HG02885 (cell line): Measurements from ENCODE around the gene GARIN1A.
A peak's percentile ranks its signal among the peaks of the same experiment; 100 is the strongest.
"Not testable (repeated sequence)": the region's sequence is repeated elsewhere in the genome, so short reads cannot be mapped to it uniquely, and the experiment has no call there.

Experiments used
- ATAC-seq: cut with Tn5 transposase; IDR thresholded peaks from one replicate; pipeline ENCODE4 v1.9.1; 2021; ENCODE audit warnings: mild to moderate bottlenecking; ENCODE audit not compliant: unreplicated experiment, poor library complexity

The GARIN1A gene

DNA sequence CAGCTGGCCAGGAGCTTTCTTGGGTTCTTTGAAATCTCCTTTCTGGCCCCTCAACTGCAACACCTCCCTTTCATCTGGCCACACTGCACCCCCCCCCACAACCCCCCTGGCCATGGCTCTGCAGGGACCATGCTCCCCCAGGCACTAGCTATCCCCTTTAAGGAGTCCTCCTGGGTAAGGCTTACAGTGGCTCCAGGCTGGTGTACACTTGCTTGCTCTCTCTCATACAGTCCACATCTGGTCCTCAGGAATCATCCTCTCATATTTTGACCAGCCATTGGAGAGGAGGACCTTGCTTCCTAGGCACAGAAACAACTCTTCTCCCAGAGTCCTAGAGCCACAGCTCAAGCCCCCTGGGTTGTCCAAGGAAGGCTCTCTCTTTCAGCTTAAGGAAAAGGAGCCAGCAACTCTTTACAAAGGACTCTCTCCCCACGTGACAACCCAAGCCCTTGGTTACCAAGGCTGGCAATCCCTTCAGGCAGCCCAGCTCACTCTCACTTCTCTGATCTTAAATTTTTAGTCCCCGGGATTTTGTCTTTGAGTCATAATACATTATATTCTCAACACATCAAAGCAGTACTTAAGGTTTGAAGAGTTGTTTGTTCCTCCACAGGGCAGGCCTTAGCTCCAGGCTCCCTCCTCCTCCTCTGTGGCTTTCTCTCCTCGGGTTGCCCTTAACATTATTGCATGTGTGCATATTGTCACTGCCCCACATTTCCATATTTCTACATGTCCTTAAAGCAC is 9.9 kb downstream of the GARIN1A start:
- no peak for ATAC-seq

DNA sequence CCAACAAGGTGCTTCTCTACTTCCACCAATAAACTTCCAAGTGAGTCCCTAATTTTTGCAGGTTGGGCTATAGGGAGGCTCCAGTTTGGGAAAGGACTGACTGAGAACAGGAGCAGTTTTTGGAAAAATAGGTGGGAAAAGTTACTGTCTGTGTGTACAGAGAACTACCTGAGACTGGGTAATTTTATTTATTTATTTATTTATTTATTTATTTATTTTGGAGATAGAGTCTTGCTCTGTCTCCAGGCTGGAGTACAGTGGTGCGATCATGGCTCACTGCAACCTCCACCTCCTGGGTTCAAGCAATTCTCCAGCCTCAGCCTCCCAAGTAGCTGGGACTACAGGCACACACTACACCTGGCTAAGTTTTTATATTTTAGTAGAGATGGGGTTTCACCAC is 11.2 kb downstream of the GARIN1A start:
- ATAC-seq: not testable (repeated sequence)

DNA sequence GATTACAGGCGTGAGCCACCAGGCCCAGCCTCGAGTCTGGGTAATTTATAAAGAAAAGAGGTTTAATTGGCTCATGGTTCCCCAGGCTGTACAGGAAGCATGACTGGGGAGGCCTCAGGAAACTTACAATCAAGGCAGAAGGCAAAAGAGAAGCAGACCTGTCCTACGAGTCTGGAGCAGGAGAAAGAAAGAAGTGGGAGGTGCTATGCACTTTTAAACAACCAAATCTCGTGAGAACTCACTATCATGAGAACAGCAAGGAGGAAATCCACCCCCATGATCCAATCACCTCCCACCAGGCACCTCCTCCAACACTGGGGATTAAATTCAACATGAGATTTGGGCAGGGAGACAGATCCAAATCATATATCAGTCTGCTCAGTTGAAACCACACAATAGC is 11.6 kb downstream of the GARIN1A start:
- ATAC-seq: not testable (repeated sequence)

DNA sequence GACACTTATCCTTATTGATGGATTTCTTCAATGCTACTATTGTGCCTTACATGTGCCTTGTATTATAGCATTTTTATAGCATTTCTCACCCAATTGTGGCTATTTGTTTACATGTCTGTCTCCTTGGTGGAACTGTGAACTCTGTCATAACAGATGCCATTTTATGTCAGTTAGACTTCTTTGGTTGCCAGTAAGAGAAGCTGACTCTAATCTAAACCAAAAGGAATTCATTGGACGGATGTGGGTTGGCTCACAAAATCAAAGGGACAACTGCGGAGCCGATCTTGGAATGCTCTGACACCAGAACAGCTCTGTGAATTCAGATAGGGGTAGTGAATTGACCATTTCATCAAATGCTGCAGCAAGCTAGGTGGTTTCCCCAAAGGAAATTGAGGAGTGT is 15.0 kb downstream of the GARIN1A start:
- no peak for ATAC-seq

DNA sequence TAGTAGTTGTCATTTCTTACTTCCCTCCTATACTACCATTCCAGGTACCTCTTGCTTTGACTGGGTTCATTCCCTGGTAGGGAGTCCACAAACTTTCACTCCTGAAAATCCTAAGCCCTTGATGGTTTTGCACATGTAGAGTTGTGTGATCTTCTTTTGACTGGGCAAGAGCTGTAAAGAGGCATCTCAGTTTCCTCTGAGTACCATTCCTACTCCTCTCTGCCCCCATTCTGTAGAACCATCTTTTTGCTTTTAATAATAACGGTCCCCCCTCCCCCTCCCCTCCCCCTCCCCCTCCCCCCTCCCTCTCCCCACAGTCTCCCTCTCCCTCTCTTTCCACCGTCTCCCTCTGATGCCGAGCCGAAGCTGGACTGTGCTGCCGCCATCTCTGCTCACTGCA is 16.4 kb downstream of the GARIN1A start:
- ATAC-seq: no peak

DNA sequence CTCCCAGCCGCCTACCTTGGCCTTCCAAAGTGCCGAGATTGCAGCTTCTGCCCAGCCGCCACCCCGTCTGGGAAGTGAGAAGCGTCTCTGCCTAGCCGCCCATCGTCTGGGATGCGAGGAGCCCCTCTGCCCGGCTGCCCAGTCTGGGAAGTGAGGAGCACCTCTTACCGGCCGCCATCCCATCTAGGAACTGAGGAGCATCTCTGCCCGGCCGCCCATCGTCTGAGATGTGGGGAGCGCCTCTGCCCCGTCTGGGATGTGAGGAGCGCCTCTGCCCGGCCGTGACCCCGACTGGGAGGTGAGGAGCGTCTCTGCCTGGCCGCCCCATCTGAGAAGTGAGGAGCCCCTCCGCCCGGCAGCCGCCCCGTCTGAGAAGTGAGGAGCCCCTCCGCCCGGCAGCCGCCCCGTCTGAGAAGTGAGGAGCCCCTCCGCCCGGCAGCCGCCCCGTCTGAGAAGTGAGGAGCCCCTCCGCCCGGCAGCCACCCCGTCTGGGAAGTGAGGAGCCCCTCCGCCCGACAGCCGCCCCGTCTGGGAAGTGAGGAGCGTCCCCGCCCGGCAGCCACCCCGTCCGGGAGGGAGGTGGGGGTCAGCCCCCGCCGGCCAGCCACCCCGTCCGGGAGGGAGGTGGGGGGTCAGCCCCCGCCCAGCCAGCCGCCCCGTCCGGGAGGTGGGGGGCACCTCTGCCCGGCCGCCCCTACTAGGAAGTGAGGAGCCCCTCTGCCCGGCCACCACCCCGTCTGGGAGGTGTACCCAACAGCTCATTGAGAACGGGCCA is 17.3 kb downstream of the GARIN1A start:
- ATAC-seq: not testable (repeated sequence)

DNA sequence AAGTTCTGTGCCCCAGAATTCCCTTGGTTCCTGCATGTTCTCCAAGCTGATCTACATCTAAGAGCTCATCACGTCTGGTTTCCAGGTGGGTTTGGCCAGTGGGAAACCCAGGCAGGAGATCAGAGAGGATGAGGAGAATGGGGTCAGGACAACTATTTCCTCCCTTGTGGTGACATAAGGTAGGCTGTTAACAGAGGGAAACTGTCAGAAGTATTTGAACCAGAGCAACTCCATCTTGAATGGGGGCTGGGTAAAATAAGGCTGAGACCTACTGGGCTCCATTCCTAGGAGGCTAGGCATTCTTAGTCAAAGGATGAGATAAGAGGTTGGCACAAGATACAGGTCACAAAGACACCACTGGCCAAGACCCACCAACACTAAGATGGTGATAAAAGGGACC is 19.1 kb downstream of the GARIN1A start:
- no peak for ATAC-seq

DNA sequence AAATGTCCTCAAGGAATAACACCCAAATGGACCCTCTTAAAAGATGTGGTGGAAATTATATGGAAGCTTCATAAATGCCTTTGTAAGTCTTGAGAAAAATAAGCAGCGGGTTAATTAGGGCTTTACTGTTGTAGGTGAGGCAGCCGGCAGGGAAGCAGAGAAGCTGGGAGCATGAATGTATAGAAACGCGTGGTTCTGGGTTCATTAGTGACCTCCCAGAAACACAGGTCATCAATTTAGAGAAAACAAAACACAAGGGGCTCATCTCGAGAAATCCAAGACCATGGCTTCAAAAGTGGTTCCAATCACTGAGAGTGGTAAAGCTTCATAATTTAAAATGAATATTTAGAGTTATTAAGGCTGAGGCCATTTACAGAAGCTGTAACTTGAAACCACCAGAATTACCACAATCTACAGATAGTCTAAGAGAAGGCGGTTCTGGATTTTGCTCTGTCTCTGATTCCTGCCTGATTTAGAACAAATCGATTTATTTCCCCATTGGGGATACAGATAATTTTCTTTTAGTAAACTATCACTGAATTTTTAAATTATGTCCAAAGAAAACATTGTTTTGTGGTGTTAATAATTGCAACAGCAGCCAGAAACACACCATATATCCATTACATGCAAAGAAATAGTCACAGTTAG is 20.7 kb downstream of the GARIN1A start:
- no peak for ATAC-seq

DNA sequence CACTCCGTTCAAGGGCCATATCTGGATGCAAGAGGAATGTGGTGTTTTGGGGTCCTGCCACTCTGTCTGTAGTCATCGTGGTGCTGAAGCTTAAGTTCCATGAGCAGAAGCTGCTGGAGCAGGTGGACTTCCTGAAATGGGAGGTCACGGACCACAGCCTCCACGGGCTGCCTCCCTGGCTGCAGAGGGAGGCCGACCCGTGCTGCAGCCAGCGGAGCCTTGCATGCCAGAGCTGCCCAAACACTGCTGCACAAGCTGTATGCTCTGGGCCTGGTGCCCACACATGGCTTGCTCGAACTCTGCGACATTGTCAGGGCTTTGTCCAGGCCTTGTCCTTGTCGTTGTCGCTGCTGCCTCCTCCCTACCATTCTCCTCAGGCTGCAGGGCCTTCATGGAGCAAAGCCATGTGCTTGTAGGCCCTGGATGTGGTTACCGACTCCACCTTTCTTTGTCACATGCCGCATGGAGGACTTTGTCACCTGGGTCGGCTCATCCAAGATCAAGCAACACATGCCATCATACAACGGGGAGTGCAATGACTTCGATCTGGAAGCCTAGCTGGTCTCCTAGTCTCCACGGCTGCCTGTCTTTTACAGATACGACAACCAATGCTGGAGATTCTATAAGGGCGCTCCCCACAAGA is 21.4 kb downstream of the GARIN1A start:
- ATAC-seq: no peak

DNA sequence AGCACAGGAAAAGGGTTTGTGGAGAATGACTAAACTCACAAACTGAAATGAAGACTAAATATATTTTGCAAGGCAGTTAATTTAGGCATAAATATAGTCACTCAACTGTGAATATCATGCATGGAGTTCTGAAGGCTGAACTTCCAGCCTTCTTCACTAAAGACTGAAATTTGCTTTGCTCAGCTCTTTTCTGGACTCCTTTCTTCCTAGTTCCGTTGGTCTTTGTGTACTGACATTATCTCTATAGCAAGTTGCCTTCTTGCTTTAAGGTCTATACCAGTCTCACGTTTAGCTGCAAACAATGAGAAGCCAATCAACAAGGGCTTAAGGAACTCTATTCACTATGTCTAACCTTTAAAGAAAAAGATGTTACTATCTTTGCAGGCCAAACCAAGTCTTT is 22.6 kb downstream of the GARIN1A start:
- no peak for ATAC-seq

DNA sequence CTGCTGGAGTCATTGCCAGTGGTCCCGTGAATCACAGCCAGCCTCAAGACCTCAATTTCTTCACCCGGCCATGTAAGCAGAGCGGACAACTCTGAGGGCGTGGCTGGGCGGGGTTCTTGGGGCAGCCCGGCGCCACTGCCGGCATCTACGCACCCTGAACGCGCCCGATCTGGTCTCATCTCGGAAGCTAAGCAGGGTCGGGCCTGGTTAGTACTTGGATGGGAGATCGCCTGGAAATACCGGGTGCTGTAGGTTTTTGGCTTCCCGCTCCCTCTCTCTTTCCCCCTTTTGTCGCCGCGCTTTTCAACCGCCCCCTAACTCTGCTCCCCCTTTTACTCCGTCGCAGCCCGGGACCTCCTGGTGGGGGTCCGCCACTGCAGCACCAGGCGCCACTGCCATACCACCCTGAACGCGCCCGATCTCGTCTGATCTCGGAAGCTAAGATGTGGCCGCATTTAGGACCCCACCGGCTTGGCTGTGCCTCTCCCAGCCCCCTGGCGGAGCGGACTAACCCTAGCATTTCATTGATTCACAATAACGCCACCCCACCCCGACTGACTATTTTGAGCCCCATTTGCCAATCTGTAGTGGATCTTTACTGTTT is 25.3 kb downstream of the GARIN1A start:
- ATAC-seq: peak; percentile 58

DNA sequence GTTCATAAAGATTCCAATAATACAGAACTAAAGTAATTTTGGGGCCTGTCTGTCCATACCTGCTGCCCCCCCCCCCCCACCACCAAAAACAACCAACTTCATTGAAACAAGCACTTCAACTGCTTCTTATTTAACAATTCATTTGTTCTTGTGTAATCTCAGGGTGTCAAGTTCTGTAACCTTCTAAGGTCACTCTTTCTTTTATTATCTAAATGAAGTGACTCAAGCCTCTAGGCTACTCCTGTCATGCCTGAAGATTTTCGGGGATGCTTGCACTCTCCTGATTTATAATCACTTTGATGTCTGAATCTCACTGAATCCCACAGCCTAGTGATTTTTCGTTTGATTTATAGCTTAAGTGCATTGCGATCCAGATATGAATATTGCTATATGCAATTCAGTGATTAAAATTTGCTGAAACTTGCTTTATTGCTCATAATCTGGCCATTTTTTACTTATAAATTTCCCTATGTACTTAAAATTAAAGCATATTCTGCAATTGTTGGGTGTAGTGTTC is 27.2 kb downstream of the GARIN1A start:
- ATAC-seq: no peak

DNA sequence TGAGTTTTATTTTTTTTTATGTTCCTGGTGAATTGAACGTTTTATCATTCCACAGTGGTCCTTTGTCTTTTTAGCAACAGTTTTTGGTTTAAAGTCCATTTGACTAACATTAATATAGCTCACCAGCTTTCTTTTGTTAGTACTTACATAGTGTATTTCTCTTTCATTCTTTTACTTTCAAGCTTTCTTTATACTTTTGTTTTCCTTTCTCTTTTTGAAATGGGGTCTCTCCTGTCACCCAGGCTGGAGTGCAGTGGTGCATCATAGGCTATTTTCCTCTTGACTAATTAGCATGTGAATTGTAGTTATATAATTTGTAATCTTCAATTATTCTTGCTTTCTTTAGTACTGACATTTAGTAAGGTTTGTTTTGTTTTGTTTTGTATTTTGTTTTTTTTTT is 27.8 kb downstream of the GARIN1A start:
- no peak for ATAC-seq

DNA sequence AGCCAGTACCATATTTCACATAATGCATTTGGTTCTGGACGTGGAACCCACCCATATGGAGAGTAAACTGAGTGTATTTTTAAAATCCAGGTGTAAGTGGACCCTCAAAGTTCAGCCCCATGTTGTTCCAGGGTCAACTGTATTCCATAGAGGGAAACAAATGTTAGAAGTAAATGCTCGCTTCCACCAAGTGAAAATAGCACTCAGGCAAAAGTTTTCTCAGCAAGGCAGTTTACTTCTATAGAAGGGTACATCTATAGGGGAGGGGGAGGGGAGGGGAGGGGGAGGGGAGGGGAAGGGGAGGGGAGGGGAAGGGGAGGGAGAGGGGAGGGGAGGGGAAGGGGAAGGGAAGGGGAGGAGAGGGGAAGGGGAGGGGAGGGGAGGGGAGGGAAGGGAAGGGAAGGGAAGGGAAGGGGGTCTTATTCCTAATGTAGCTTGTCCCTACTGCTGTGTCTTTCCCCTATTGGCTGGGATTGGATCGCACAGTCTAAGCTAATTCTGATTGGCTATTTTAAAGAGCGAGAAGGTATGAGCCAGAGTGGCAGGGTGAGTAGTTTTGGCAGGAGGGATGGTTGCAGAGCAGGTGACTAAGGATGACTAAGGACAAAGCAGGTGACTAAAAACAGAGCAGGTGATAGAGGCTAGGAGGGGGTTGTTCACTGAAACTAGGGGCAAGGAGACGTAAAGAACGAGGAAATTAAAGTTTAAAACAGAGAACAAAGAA is 29.1 kb downstream of the GARIN1A start:
- ATAC-seq: no peak

DNA sequence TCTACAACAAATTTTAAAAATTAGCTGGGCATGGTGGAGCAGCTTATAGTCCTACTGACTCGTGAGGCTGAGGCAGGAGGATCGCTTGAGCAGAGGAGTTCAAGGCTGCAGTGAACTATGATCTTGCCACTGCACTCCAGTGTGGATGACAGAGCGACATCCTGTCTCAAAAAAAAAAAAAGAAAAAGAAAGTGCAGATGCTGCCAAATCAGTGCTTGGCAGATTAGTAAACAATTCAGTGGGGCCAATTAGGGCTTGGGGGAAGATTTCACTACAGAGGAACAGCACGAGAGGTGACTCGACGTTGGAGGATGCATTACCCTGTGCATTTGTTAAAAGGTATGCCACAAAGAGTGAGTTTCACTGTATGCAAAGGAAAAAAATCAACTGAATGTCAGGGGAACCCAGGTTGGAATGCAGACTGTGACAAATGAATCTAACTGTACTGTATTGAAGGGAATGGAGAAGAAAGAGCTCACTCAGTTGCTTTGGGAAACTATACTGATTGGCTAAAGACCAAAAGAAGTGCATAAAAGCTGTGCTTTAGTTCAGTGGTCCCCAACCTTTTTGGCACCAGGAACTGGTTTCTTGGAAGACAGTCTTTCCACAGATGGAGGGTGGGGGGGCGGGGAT is 31.6 kb downstream of the GARIN1A start:
- no peak for ATAC-seq

DNA sequence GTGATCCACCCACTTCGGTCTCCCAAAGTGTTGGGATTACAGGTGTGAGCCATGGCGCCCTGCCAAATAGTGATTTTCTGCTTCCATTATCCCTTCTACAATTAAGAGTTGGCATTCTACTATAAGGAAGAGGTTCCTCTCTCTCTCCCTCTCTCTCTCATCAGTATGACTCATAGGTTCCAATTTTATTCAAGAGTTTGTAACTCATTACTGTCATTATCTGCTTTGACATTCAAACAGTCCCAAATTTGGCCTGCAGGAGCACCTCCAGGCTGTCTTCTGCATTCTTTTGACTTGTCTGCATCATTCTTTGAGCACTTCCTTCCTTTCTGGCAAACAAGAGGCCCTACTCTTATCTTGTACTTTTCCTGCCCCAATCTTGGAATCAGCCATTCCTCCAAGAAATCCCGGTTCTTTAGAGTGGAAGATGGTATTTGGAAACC is 33.8 kb downstream of the GARIN1A start:
- no peak for ATAC-seq

DNA sequence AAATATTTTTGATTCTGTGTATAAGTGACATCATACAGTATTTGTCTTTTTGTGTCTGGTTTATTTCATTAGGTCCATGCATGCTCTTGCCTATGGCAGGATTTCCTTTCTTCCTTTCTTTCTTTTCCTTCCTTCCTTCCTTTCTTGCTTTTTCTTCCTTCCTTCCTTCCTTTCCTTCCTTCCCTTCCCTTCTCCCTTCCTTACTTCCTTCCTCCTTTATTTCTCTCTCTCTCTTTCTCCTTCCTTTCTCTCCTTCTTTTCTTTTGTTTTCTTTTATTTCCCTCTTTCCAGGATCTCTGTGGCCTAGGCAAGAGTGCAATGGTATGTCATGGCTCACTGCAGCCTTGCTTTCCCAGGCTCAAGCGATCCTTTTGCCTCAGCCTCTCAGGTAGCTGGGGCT is 35.7 kb downstream of the GARIN1A start:
- ATAC-seq: no peak

DNA sequence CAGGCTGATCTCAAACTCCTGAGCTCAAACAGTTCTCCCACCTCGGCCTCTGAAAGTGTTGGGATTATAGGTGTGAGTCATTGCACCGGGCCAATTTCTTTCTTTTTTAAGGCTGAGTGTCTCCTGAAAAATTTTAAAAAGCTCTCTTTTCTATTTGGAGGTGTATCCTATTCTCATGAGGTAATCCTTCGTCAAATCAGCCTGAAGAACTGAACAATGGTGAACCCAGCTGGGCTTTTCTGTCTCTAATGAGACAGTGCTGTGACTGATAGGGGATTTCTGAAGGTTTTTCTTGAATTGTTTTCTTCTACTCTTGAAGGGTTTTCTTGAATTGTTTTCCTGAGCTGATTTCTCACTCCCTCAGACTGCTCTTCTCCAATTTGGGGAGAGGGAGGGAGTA is 36.1 kb downstream of the GARIN1A start:
- ATAC-seq: no peak

DNA sequence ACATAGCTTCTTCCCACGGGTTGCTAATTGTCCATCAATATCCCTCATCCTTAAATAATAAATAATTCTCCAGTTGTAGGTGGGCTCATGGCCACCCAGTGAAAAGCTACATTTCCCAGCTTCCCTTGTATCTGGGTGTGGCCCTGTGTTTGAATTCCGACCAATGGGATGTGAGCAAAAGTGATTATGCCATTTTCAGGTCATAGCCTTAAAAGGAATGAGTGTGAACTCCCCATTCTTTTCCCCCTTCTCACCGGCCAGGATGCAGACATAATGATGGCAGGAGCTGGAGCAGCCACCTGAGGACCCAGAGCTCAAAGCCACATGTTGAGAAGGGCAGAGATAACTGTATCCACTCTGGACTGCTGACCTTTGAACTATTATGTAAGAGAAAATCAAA is 36.7 kb downstream of the GARIN1A start:
- ATAC-seq: no peak
